Testis (tissue), 3 donors: ENCODE data around the gene DHX38. TPM values are rescaled to one million over a fixed set of nuclear protein-coding genes. Genes with fewer than 3 reads are reported as not detected.

ENCODE experiments used
- DNase-seq: peaks from one replicate; pipeline ENCODE4 v3.0.0-alpha.2; 2019
- H3K27ac ChIP-seq, 2 donors: fragments of 200-600 bp; sonication (generic); one replicate each; pipeline ENCODE4 v1.5.1; 2019
- H3K27me3 ChIP-seq: fragments of 200-600 bp; sonication (generic); one replicate; pipeline ENCODE4 v1.5.1; 2019
- H3K36me3 ChIP-seq: fragments of 200-600 bp; sonication (generic); one replicate; pipeline ENCODE4 v1.5.1; 2017; ENCODE audit warnings: low read depth; ENCODE audit errors: missing control alignments
- H3K4me1 ChIP-seq: fragments of 200-600 bp; sonication (generic); one replicate; pipeline ENCODE4 v1.5.1; 2019
- H3K4me3 ChIP-seq, 2 donors: fragments of 200-600 bp; sonication (generic); one replicate each; pipeline ENCODE4 v1.5.1; 2017 to 2019
- H3K9me3 ChIP-seq: fragments of 200-600 bp; sonication (generic); one replicate; pipeline ENCODE4 v1.5.1; 2017
- POLR2A ChIP-seq: fragments of 450-650 bp; IDR thresholded peaks from one replicate; pipeline ENCODE4 v1.6.1; 2017; ENCODE audit warnings: antibody characterized with exemption, mild to moderate bottlenecking, moderate library complexity
- WGBS, 2 donors: methylation state at CpG; one replicate each; pipeline ENCODE4 v1.1.5; 2018; 5-methylcytosine and 5-hydroxymethylcytosine counted together
- intact Hi-C: fragments of 100-400 bp; cut with DNase I; formaldehyde crosslinking; loops from one replicate; pipeline ENCODE4 v1.15.1; 2023; ENCODE audit warnings: low total_unique reads
- polyA plus RNA-seq: library from polyadenylated mRNA; stranded (reverse); fragments of 350-450 nt; fragmentation: Illumina TruSeq; extraction: RNeasy Lipid Tissue Mini Kit (QIAGEN cat#74804); gene quantifications from one replicate; pipeline ENCODE4 v1.2.3, GENCODE V29; 2014; ENCODE audit warnings: low read depth, low replicate concordance; ENCODE audit not compliant: insufficient read depth
- total RNA-seq, 2 donors: library from RNA; depleted of rRNA; stranded (reverse); fragments of >200 nt; gene quantifications; one replicate each; pipeline ENCODE4 v1.2.3, GENCODE V29; 2016
- TF ChIP-seq, protein P1 (sequence below), 3 experiments: fragments of 450-650 bp in 2 of 3; fragments of 200-600 bp in 1 of 3; sonication (generic) in 1 of 3; IDR thresholded peaks; one replicate each; pipeline ENCODE4 v1.5.1; 2016 to 2019; ENCODE audit warnings: antibody characterized with exemption in 3 of 3, mild to moderate bottlenecking in 2 of 3, moderate library complexity in 1 of 3

DHX38 gene
- total and polyA plus RNA-seq, 3 donors from 2014 or later, result 64.5 to 102 (median 95.0) TPM

DNA sequence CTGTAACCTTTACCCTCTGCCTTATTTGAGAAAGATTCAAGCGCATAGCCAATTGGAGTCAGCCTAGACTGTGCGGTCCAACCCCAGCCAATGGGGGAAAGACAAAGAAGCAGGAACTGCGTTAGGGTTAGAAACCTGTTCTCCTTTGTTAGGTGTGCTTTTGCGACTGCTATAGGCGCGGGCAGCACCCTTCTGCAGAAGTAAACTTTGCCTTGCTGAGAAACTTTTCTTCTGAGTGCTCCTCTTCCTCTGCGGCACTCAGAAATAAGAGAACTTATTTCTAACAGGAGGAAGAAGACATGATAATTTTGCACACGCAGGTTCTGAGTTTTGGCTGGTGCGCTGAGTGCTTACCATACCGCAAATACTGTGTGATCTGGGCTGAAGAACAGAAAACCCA, 9.2 kb upstream of the DHX38 start:
- TF ChIP-seq, protein P1, sequence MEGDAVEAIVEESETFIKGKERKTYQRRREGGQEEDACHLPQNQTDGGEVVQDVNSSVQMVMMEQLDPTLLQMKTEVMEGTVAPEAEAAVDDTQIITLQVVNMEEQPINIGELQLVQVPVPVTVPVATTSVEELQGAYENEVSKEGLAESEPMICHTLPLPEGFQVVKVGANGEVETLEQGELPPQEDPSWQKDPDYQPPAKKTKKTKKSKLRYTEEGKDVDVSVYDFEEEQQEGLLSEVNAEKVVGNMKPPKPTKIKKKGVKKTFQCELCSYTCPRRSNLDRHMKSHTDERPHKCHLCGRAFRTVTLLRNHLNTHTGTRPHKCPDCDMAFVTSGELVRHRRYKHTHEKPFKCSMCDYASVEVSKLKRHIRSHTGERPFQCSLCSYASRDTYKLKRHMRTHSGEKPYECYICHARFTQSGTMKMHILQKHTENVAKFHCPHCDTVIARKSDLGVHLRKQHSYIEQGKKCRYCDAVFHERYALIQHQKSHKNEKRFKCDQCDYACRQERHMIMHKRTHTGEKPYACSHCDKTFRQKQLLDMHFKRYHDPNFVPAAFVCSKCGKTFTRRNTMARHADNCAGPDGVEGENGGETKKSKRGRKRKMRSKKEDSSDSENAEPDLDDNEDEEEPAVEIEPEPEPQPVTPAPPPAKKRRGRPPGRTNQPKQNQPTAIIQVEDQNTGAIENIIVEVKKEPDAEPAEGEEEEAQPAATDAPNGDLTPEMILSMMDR (IDR thresholded peaks at IDR 0.05), result no peak
- no peak for TF ChIP-seq POLR2A
- intact Hi-C loops, result no loop called here
- H3K9me3 ChIP-seq, result no peaks in the 10 kb centered on the region
- H3K27ac ChIP-seq, result no peak overlapping the region
- no peaks in the 10 kb centered on the region for H3K27me3 ChIP-seq
- no peaks in the 10 kb centered on the region for H3K36me3 ChIP-seq
- H3K4me1 ChIP-seq, result no peaks in the 10 kb centered on the region
- no peak for DNase-seq
- no peak overlapping the region for H3K4me3 ChIP-seq
- WGBS, 2 donors, result 95 to 97% methylated on average over 10 of the region's 10 CpGs

DNA sequence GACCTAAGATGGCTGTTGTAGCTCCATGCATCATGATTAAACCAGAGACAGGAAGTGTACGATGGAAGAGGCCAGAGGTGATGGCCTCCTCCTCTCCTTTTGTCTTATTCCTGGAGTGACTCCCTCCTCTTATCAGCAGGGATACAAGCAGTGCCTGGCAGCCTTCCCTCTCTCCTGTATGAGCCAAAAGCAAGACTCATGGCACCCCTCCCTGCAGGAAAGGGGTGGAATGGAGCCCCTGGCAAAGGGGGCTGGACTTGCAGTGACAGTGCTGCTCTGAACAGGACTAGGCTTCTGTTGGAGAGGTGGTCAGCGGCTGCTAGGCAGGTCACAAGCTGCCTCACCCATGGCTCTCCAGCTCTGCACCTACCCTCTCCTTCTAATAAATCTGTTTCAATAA, 8.6 kb upstream of the DHX38 start:
- Histone ChIP-seq H3K27ac (no peak overlapping the region), H3K4me1 (no peaks in the 10 kb centered on the region), H3K9me3 (no peaks in the 10 kb centered on the region), H3K36me3 (no peaks in the 10 kb centered on the region), H3K27me3 (no peaks in the 10 kb centered on the region), H3K4me3 (no peak overlapping the region)
- 60 to 65% methylated on average over 1 to 2 of the region's 2 CpGs for WGBS, 2 donors
- TF ChIP-seq, protein P1 (IDR thresholded peaks at IDR 0.05), result no peak
- no peak for TF ChIP-seq POLR2A
- intact Hi-C loops, result no loop called here
- peak; percentile 75 for DNase-seq

DNA sequence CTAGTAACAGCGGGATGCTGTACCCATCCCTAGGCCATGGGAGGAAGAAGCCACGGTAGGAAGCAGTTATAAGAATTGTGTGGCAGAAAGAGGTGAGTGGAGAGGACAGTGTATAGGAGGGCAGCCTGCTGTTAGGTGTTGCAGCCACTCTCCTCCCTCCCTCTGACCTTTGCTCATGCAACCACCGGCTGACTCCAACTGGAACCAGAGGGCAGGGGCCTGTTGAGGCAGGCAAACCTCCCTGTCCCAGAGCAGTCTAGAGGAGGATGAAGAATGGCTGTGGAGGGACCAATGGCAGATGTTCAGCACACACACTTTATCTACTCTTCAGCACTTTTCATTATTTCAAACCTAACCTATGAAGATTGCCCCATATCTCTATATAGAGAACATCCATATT, 2.4 kb upstream of the DHX38 start:
- peaks cover 23% of the 10 kb centered on the region for H3K4me1 ChIP-seq
- no peaks in the 10 kb centered on the region for H3K27me3 ChIP-seq
- intact Hi-C loops, result no loop called here
- 64 to 73% methylated on average over 3 of the region's 3 CpGs for WGBS, 2 donors
- H3K27ac ChIP-seq, result no peak overlapping the region
- H3K4me3 ChIP-seq, result no peak overlapping the region
- TF ChIP-seq, protein P1 (IDR thresholded peaks at IDR 0.05), result no peak
- TF ChIP-seq POLR2A, result no peak
- DNase-seq, result no peak
- H3K9me3 ChIP-seq, result no peaks in the 10 kb centered on the region
- H3K36me3 ChIP-seq, result no peaks in the 10 kb centered on the region

DNA sequence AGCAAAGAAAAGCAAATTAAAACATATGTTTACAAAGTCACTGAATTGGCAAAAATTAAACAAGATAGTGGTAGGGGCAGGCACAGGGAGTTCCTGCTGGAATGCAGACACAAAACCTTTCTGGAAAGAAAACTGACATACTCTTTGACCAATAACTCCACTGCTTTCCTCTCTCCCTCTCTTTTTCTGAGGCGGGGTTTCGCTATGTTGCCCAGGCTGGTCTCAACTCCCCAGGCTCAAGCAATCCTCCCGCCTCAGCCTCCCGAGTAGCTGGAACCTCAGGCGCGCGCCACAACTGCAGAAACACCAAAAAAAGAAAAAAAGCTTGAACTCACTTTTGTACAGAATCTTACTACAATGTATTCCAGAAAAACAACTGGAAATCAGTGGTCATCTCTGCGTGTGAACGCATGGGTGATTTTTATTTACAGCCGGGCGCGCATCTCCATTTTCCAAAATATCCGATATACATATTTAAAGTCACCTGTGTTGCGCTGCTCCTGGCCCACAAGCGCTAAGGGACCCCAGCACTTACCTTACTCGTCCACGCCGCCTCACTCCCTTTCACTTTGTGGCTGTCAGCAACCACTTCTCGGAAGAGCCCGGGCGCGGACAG, 707 bp upstream of the DHX38 start:
- Histone ChIP-seq H3K27ac (peak overlapping the region; percentile 91 to 94), H3K4me3 (peak overlapping the region; percentile 78 to 91), H3K4me1 (peaks cover 23% of the 10 kb centered on the region), H3K36me3 (no peaks in the 10 kb centered on the region), H3K27me3 (no peaks in the 10 kb centered on the region), H3K9me3 (no peaks in the 10 kb centered on the region)
- TF ChIP-seq POLR2A, result no peak
- TF ChIP-seq, protein P1 (IDR thresholded peaks at IDR 0.05), result no peak
- intact Hi-C loops, result no loop called here
- DNase-seq, result peak; percentile 58
- WGBS, 2 donors, result 0 to 1% methylated on average over 22 of the region's 22 CpGs

DNA sequence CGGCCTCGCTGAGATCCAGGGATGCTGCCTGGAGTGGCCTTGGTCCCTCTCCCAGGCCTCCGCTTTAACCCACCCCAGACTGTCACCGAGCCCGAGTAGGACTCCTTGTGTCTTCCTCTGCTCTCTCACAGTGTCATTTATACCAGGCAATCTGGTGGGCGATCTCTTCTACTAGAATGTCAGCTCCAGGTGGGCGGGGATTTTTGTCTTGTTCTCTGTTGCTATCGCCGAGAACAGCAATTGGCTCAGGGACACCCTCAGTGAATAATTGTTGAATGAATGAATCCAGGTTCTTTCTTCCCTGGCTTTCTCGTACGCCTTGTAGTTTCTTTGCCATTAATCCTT, 591 bp downstream of the DHX38 start:
- Histone ChIP-seq H3K9me3 (no peaks in the 10 kb centered on the region), H3K27me3 (no peaks in the 10 kb centered on the region), H3K36me3 (no peaks in the 10 kb centered on the region), H3K4me3 (peak overlapping the region; percentile 78 to 91), H3K4me1 (peaks cover 23% of the 10 kb centered on the region), H3K27ac (peak overlapping the region; percentile 91 to 94)
- no peak for DNase-seq
- 0% methylated on average over 11 of the region's 11 CpGs for WGBS, 2 donors
- TF ChIP-seq, protein P1 (IDR thresholded peaks at IDR 0.05), result no peak
- no peak for TF ChIP-seq POLR2A
- intact Hi-C loops, result no loop called here
